SJSA1 (cell line): Measurements from ENCODE around the gene SLC25A1. TPM values are rescaled to one million over a fixed set of nuclear protein-coding genes. Genes with fewer than 3 reads are reported as not detected.

Source experiments
- DNase-seq, 2 experiments: peaks; one replicate each; pipeline ENCODE4 v3.0.0-alpha.2; 2015 to 2020; ENCODE audit warnings: low spot score in 2 of 2, low read depth in 1 of 2
- H3K27ac ChIP-seq: fragments of 250-450 bp; sonication (Bioruptor Pico); 2 replicates; pipeline ENCODE4 v1.5.1; 2020; ENCODE audit warnings: mild to moderate bottlenecking, moderate library complexity
- H3K27me3 ChIP-seq: fragments of 250-450 bp; sonication (Bioruptor Pico); replicated peaks from 2 replicates; pipeline ENCODE4 v1.5.1; 2020; ENCODE audit warnings: mild to moderate bottlenecking, moderate library complexity
- H3K36me3 ChIP-seq: fragments of 250-450 bp; sonication (Bioruptor Pico); 2 replicates; pipeline ENCODE4 v1.5.1; 2020; ENCODE audit warnings: mild to moderate bottlenecking
- H3K4me1 ChIP-seq: fragments of 250-450 bp; sonication (Bioruptor Pico); replicated peaks from 2 replicates; pipeline ENCODE4 v1.6.1; 2021; ENCODE audit warnings: mild to moderate bottlenecking
- H3K4me3 ChIP-seq: fragments of 250-450 bp; sonication (Bioruptor Pico); 2 replicates; pipeline ENCODE4 v1.5.1; 2020; ENCODE audit warnings: mild to moderate bottlenecking
- H3K9me3 ChIP-seq: fragments of 250-450 bp; sonication (Bioruptor Pico); replicated peaks from 2 replicates; pipeline ENCODE4 v1.5.1; 2020; ENCODE audit warnings: mild to moderate bottlenecking
- total RNA-seq: library from RNA; depleted of rRNA; stranded (reverse); fragments of >200 nt; shearing (Covaris generic); gene quantifications from 2 replicates; pipeline ENCODE4 v1.2.3, GENCODE V29; 2014

Gene SLC25A1
- total RNA-seq, 1 experiment from 2014 or later: 118 TPM

DNA sequence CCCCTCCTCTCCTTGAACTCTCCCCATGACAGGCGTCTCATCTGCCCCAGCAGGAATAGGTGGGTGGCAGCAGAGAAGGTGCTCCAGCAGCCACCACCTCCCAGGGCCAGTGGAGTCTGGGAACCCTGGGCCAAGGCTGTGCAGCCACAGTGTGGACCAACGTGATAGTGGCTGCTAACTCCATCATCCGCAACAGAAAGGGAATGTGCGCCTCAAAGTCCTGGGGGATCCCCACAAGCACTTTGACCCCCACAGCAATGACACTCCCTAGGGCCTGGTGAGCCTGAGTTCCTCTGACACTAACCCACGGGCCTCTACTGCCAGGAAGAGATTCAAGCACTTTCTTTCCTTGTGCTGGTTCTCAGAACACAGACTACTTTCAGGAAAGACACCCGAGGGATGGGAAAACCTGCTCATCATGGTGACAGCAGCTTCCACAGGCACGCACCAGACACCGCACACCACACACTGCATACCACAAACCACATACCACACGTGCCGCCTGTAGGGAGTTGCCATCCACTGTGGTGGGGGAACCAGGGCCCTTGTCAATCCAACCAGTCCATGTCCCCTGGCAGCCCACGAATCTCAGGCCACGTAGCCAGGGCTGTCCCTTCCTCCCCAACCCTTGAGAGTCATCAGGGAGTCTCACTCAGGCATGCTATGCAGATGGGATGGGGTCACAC, 3.4 kb upstream of the SLC25A1 start:
- no peak overlapping the region for H3K4me3 ChIP-seq
- no peaks in the 10 kb centered on the region for H3K27me3 ChIP-seq
- H3K4me1 ChIP-seq: peaks cover 40% of the 10 kb centered on the region
- H3K36me3 ChIP-seq: peaks cover 28% of the 10 kb centered on the region
- no peak overlapping the region for H3K27ac ChIP-seq
- H3K9me3 ChIP-seq: peaks cover 9% of the 10 kb centered on the region; the same call in 1 of the 2 replicates
- DNase-seq: no peak

DNA sequence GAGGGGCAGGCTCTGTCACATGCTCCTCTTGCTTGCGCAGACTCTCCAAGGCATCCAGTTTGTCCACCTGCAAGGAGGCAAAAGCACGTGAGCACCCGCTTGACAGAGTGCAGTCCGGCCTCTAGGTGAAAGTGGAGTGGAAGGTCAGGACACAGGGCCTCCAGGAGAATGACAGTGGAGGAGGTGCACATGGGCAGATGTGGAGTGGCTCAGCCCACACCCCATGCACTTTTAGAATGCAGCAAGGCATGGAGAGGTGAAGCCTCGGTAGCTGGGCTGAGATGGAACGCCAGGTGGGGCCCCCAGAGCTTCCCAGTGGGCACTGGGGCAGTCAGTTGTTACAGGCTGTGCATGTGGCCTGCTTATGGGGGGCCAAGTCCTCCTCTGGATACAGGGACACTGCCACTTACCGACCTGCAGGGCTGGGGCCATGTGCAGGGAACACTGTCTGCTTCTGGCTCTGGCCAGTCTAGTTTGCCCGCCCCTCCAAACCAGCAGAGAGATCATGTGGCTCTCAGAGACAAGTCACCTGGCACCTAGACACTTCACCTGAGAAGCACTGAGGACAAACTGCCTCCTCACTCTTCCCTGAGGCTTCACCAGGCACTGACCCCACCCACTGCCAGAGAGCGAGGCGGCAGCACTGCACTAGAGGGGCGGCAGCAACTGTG, 2.3 kb upstream of the SLC25A1 start:
- no peak for DNase-seq
- H3K4me3 ChIP-seq: no peak overlapping the region
- no peak overlapping the region for H3K27ac ChIP-seq
- peaks cover 9% of the 10 kb centered on the region; the same call in 1 of the 2 replicates for H3K9me3 ChIP-seq
- peaks cover 41% of the 10 kb centered on the region for H3K4me1 ChIP-seq
- H3K36me3 ChIP-seq: peaks cover 37% of the 10 kb centered on the region
- H3K27me3 ChIP-seq: no peaks in the 10 kb centered on the region

DNA sequence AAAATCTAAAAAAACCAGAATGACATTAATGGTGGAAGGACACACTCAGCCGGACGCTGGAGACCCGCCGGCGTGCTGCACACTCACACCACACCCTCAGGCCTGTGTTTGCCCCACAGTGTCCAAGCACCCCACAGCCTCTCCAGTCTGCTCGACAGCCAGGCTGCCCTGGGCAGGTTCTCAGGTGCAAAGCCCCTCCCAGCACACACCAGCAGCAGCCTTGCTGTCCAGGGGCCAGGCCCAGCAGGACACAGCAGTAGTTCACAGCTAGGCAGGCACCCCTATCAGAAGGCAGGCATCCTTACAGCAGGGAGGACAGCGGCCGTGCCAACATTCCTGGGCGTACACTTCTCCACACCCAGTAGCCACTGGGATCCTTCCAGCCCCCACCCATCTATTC, 1.7 kb upstream of the SLC25A1 start:
- no peak overlapping the region for H3K27ac ChIP-seq
- H3K36me3 ChIP-seq: peaks cover 38% of the 10 kb centered on the region
- no peak for DNase-seq
- H3K27me3 ChIP-seq: no peaks in the 10 kb centered on the region
- H3K4me1 ChIP-seq: peaks cover 35% of the 10 kb centered on the region
- H3K4me3 ChIP-seq: no peak overlapping the region
- H3K9me3 ChIP-seq: peaks cover 9% of the 10 kb centered on the region; the same call in 1 of the 2 replicates

DNA sequence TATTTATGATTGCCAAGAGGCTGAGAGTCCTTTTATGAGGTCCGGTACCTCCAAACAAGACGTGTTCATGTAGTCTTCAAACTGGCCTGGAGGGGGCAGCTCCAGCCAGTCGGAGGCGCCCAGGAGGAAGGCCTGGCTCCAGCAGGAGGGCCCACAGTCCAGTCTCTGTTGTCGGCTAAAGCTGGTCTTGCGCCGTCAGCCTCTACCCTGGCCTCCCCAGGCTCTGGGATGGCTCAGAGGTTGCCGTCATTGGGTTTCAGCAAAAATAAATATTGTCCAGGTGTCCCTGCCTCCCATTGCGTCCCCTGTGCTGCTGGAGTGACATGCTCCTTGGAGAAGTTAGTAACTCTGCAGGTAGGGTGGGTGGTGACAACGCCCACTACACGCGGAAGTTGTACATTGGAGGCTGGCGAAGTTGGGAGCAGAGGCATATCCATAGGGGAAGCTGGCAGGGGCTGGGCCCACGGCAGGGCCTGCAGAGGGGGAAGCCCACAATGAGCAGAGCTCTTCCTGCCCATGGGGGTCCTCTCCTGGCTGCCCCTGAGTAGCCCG, 1.0 kb upstream of the SLC25A1 start:
- DNase-seq: peak in 1 of 2 experiments; percentile 82
- H3K27ac ChIP-seq: no peak overlapping the region
- peak overlapping the region; percentile 100 for H3K4me3 ChIP-seq
- H3K27me3 ChIP-seq: no peaks in the 10 kb centered on the region
- peaks cover 9% of the 10 kb centered on the region; the same call in 1 of the 2 replicates for H3K9me3 ChIP-seq
- H3K36me3 ChIP-seq: peaks cover 43% of the 10 kb centered on the region
- peaks cover 34% of the 10 kb centered on the region for H3K4me1 ChIP-seq

DNA sequence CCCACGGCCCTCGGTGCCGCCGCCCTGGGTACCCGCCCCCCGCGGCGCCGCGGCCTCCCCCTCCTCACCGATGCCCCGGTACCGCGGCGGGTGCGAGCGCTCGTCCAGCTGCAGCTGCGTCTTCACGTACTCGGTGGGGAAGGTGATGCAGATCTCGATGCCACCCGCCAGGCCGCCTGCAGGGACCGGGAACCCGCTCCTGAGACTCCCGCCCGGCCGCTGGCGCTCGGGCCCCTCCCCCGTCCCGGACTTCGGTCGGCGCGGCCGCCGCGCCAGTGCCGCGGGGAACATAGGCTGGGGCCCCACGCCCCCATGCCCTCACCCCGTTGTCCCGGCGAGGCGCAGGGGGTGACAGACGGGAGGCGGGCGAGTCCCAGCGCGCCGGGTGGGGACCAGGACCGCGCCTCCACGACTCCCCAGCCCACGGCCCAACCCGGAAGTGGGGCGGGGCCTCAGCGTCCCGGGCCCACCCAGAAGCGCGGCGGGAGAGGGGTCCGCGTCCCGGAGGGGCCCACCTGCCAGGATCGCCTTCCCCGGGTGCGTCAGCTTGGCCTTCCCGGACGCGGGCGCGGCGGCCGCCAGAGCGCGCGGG, 375 bp downstream of the SLC25A1 start:
- peak; percentile 63 to 76 for DNase-seq
- no peaks in the 10 kb centered on the region for H3K27me3 ChIP-seq
- H3K27ac ChIP-seq: peak overlapping the region; percentile 91
- H3K4me1 ChIP-seq: peaks cover 42% of the 10 kb centered on the region
- H3K9me3 ChIP-seq: peaks cover 9% of the 10 kb centered on the region; the same call in 1 of the 2 replicates
- peaks cover 53% of the 10 kb centered on the region for H3K36me3 ChIP-seq
- peak overlapping the region; percentile 100 for H3K4me3 ChIP-seq

DNA sequence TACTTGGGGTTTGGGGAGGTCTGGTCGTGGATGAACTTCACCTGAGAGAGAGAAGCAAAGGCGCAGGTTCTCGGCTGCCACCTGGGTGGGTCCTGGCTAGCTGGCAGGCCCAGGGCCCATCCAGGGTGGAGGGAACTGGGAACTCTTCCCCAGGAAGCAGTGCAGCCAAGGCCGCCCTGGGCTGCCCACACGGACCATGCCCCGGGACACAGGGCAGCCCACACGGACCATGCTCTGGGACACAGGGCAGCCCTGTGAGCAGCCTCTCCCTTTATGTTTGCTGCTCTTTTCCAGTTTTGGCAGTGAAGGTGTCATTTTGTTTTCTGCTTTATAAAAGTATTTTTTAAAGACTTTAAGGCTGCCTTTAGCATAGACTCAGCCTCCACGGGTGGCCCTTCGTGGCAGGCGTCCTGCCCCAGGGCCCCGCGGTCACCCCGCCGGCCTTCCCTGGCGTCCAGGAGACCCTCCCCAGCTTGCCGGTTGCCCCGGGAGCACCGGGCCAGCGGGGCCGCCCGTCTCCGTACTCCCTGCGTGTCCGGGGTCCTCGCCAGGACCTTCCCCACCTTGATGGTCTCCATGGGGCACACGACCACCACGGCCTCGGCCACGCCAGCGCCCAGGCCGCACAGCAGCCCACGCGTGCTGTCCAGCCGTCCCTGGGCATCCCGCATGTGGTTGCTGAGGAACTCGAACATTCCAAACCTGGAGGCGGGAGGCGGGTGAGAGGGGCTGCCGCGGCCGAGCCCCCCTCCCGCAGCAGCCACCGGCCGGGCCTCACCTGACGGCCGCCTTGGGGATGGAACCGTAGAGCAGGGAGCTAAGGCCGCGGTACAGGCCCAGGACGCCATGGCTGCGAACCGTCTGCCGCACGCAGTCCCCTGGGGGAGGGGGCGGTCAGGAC, 1.1 kb downstream of the SLC25A1 start:
- no peak for DNase-seq
- Histone ChIP-seq H3K27me3 (no peaks in the 10 kb centered on the region), H3K4me3 (peak overlapping the region; percentile 100), H3K4me1 (peaks cover 49% of the 10 kb centered on the region), H3K27ac (peak overlapping the region; percentile 91), H3K9me3 (peaks cover 9% of the 10 kb centered on the region; the same call in 1 of the 2 replicates), H3K36me3 (peaks cover 54% of the 10 kb centered on the region)

DNA sequence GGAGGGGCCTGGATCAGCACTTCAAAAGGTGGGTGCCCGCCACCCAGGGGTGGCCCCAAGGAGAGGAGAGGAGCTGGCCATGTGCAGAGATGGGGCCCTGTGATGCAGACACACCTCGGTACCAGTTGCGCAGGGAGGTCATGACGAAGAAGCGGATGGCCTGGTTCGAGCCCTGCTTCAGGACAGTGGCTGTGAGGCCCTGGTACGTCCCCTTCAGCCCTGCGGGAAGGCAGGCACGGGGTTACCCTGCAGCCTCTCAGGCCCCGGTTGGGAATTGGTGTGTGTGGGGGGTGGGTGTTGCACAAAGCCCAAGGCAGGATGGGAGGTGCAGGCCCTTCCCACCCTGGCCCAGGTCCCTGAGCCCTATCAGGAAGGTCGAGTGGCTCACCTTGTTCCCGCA, 1.8 kb downstream of the SLC25A1 start:
- peak overlapping the region; percentile 100 for H3K4me3 ChIP-seq
- H3K27me3 ChIP-seq: no peaks in the 10 kb centered on the region
- DNase-seq: no peak
- H3K4me1 ChIP-seq: peaks cover 51% of the 10 kb centered on the region
- peaks cover 9% of the 10 kb centered on the region; the same call in 1 of the 2 replicates for H3K9me3 ChIP-seq
- H3K27ac ChIP-seq: no peak overlapping the region
- H3K36me3 ChIP-seq: peaks cover 56% of the 10 kb centered on the region

DNA sequence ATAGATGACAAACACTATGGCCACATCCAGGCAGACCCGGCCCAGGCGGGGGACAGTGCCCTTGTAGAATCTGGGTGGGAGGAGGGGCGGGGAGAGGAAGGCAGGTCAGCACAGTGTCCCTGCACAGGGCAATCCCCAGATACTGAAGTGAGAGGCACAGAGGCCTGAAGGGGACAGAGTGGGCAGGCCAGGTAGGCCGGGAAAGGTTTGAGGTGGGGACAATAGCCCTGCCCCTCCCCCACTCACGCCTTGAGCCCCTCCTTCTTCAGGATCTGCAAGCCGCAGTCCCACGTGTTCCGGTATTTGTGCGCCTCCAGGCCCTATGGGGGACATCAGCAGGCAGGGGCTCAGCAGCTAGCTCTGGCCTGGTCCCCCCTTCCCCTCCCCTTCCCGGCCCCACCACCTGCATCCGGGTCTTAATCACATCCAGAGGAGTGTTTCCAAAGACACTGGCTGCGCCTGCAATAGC, 2.3 kb downstream of the SLC25A1 start:
- H3K9me3 ChIP-seq: peaks cover 9% of the 10 kb centered on the region; the same call in 1 of the 2 replicates
- H3K27me3 ChIP-seq: no peaks in the 10 kb centered on the region
- DNase-seq: no peak
- H3K27ac ChIP-seq: no peak overlapping the region
- peaks cover 53% of the 10 kb centered on the region for H3K4me1 ChIP-seq
- H3K4me3 ChIP-seq: no peak overlapping the region
- peaks cover 61% of the 10 kb centered on the region for H3K36me3 ChIP-seq

DNA sequence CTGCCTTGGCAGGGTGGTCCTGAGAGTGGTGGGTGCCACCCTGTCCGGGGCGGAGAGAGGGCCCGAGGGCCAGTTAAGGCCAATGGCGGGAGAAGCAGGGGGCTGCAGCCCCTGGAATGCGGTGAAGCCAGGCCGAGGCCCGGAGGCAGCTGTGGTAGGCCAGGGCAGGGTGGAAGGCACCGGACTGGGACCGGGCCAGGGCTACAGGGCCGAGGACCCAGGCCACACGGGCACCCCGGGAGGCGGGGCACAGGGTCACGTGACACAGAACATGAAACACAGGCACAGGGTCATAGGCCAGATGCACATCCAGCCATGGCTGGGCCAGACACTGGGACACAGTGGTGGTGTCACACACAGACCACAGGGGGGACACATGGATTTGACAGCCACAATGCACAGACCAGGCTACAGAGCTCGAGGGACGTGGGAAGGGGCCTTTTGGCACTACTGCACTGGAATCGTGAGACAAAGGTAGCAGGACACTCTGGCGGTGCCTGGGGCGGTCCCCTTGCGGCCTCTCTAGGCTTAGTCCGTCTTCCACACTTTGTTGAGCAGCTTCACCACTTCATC, 2.8 kb downstream of the SLC25A1 start:
- DNase-seq: no peak
- Histone ChIP-seq H3K27ac (no peak overlapping the region), H3K27me3 (no peaks in the 10 kb centered on the region), H3K9me3 (peaks cover 9% of the 10 kb centered on the region; the same call in 1 of the 2 replicates), H3K4me1 (peaks cover 58% of the 10 kb centered on the region), H3K36me3 (peaks cover 61% of the 10 kb centered on the region), H3K4me3 (no peak overlapping the region)

DNA sequence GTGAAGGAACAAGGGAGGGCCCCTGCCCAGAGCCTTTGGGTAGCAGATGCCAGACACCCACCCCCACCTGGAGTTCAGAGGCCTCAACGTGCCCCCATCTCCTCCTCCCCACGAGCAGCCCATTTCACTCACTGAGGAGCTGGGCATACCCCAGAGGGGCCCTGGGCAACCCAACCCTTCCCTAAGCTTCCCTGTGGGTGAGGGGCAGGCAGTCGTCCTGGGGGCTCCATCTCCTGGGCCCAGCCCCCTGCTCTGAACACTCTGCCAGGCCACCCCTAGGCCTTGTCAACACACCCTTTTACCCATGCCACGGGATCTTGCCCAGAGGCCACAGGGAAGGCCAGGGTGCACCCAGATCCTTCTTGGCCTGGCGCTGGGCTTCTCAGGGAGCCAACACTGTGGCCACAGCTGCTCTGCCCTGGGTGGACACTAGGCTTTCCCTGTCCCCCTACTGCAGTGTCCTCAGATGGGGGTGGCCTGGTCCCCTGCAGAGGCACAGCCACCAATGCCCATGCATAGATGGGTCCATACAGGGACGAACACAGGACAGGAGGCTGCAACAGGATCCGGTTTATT, 3.4 kb downstream of the SLC25A1 start:
- no peak overlapping the region for H3K4me3 ChIP-seq
- H3K9me3 ChIP-seq: peaks cover 9% of the 10 kb centered on the region; the same call in 1 of the 2 replicates
- no peak overlapping the region for H3K27ac ChIP-seq
- peaks cover 63% of the 10 kb centered on the region for H3K4me1 ChIP-seq
- peaks cover 61% of the 10 kb centered on the region for H3K36me3 ChIP-seq
- no peaks in the 10 kb centered on the region for H3K27me3 ChIP-seq
- DNase-seq: no peak

DNA sequence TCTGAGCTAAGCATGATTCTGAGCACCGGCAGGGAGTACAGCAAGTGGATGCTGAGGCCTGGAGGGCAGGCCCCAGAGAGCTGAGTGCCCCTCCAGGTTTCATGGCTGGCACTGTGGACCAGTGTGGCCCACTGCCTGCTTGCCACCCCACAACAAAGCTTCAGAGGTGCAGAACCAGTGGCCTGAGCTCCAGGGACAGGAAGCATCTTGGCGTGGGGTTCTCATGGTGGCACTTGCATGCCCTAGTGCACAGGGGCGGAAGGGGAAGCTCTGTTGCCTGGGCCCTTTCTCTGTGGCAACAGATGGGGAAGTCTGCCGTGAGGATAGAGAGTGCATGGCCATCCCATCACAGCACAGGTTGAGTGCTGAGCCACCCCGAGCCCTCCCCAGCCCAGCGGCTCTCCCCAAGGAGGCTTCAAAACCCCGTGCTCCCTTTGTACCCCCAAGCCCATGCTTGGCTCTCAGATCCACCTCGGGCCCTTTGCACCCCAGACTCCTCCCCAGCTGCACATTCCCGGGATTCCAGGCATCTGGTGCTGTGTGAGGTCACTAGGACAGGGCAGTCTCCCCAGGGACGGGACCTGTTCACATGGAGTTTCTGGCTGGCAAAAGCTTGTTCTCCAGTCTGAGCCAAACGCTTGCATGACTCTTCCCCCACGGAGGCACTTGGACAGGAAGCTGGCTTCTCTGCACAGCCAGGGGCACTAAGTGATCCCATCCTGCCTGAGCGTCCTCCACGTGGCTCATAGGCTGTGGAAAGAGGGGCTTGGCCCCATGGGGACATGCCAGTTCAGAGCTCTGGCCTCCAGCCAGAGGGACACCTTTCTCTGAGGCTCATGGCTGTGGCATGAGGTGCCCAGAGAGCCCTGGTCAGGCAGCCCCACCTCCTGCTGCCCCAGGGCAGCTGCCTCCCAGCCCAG, 4.2 kb downstream of the SLC25A1 start:
- peak in 1 of 2 experiments; percentile 63 for DNase-seq
- peaks cover 61% of the 10 kb centered on the region for H3K36me3 ChIP-seq
- H3K27ac ChIP-seq: no peak overlapping the region
- H3K4me1 ChIP-seq: peaks cover 63% of the 10 kb centered on the region
- H3K4me3 ChIP-seq: no peak overlapping the region
- peaks cover 7% of the 10 kb centered on the region for H3K27me3 ChIP-seq
- H3K9me3 ChIP-seq: peaks cover 9% of the 10 kb centered on the region; the same call in 1 of the 2 replicates
